Tibial nerve (tissue), 4 donors: ENCODE results near the gene DOC2B.

Source experiments
- EP300 ChIP-seq, 2 donors: sonication (generic); formaldehyde crosslinking; IDR thresholded peaks; one replicate each; pipeline ENCODE4 v1.6.1; 2017; ENCODE audit warnings: antibody characterized with exemption in 2 of 2, mild to moderate bottlenecking in 1 of 2
- POLR2A ChIP-seq, 2 donors: fragments of 450-650 bp; IDR thresholded peaks; one replicate each; pipeline ENCODE4 v1.6.1; 2017; ENCODE audit warnings: antibody characterized with exemption in 2 of 2, mild to moderate bottlenecking in 2 of 2, moderate library complexity in 2 of 2
- TF ChIP-seq, protein P1 (sequence below), 5 experiments: fragments of 200-600 bp in 3 of 5; fragments of 450-650 bp in 2 of 5; sonication (generic) in 3 of 5; IDR thresholded peaks; one replicate each; pipeline ENCODE4 v1.5.1; 2016 to 2019; ENCODE audit warnings: antibody characterized with exemption in 5 of 5, mild to moderate bottlenecking in 3 of 5, moderate library complexity in 2 of 5

- TF ChIP-seq, protein P1, sequence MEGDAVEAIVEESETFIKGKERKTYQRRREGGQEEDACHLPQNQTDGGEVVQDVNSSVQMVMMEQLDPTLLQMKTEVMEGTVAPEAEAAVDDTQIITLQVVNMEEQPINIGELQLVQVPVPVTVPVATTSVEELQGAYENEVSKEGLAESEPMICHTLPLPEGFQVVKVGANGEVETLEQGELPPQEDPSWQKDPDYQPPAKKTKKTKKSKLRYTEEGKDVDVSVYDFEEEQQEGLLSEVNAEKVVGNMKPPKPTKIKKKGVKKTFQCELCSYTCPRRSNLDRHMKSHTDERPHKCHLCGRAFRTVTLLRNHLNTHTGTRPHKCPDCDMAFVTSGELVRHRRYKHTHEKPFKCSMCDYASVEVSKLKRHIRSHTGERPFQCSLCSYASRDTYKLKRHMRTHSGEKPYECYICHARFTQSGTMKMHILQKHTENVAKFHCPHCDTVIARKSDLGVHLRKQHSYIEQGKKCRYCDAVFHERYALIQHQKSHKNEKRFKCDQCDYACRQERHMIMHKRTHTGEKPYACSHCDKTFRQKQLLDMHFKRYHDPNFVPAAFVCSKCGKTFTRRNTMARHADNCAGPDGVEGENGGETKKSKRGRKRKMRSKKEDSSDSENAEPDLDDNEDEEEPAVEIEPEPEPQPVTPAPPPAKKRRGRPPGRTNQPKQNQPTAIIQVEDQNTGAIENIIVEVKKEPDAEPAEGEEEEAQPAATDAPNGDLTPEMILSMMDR (IDR thresholded peaks at IDR 0.05), result no peak
- TF ChIP-seq POLR2A (IDR thresholded peaks at IDR 0.05), result no peak
- TF ChIP-seq EP300 (IDR thresholded peaks at IDR 0.05), result no peak
These were observed 36.3 kb downstream of the DOC2B start for GRCh38 chr17:144936-145670.
